Fibroblast of villous mesenchyme (primary cell): ENCODE results near the gene S100A8. TPM values are rescaled to one million over a fixed set of nuclear protein-coding genes. Genes with fewer than 3 reads are reported as not detected.

Experiments
- DNase-seq: peaks from one replicate; pipeline ENCODE4 v3.0.0-alpha.2; 2010; ENCODE audit warnings: low read depth
- H3K4me3 ChIP-seq: 2 replicates; pipeline ENCODE4 v1.5.1; 2011; ENCODE audit warnings: low read depth, mild to moderate bottlenecking, low read length
- total RNA-seq: library from RNA; depleted of rRNA; stranded (reverse); fragments of >200 nt; gene quantifications from 2 replicates; pipeline ENCODE4 v1.2.3, GENCODE V29; 2012
- TF ChIP-seq, protein P1 (sequence below): IDR thresholded peaks from 2 replicates; pipeline ENCODE4 v1.5.1; 2012; ENCODE audit warnings: low read depth, mild to moderate bottlenecking, low read length; ENCODE audit not compliant: insufficient read depth

S100A8 gene
- not detected in 2 replicates for total RNA-seq

GRCh38 chr1:153390938-153391710 lies at the start of gene S100A8:
Gene S100A8 (minus strand): TSS chr1:153391073. CDS start chr1:153390535, 538 bp downstream.
- H3K4me3 ChIP-seq: no peak within 1 kb of the TSS
- DNase-seq: no peak
- TF ChIP-seq, protein P1, sequence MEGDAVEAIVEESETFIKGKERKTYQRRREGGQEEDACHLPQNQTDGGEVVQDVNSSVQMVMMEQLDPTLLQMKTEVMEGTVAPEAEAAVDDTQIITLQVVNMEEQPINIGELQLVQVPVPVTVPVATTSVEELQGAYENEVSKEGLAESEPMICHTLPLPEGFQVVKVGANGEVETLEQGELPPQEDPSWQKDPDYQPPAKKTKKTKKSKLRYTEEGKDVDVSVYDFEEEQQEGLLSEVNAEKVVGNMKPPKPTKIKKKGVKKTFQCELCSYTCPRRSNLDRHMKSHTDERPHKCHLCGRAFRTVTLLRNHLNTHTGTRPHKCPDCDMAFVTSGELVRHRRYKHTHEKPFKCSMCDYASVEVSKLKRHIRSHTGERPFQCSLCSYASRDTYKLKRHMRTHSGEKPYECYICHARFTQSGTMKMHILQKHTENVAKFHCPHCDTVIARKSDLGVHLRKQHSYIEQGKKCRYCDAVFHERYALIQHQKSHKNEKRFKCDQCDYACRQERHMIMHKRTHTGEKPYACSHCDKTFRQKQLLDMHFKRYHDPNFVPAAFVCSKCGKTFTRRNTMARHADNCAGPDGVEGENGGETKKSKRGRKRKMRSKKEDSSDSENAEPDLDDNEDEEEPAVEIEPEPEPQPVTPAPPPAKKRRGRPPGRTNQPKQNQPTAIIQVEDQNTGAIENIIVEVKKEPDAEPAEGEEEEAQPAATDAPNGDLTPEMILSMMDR: no peak

GRCh38 chr1:153439273-153439672 lies 48.4 kb upstream of the S100A8 start:
- TF ChIP-seq, protein P1: no peak
- no peak for DNase-seq
- no peak overlapping the region for H3K4me3 ChIP-seq

DNA sequence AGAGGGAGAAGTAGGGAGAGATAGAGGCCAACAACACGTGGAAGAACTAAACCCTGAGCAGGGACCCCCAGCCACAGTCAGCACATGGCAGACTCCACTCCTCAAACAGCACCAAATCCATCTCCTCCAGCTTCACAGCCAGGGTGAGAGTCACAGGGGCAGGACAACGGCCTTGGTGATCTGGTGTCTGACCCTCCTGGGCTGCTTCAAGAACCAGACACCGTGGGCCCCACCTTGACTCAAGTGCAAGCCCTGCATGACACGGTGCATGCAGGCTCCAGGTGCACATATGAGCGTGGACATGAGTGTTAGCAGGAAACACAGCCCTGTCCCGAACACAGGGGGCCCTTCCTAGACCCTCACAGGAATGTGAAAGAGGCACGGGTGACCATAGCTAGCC lies 47.7 kb upstream of the S100A8 start:
- no peak overlapping the region for H3K4me3 ChIP-seq
- DNase-seq: no peak
- TF ChIP-seq, protein P1: no peak

DNA sequence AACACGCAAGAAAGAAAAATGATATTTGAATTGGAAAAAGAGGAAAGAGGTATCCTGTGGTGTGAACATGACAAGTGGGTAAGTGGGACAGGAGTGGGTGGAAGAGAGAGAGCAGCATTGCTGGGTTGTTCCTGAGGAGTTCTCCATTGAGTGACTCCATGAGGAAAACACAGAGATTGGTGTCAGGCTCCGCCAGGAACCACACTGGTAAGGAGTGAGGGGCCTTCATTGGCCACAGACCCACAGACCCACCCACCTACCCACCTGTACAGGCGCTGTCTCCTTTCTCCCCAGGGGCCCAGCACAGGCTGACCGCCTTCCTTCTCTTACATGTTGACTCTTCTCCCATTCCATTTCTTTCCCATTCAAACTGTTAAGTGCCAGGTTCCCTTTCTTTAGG lies 46.4 kb upstream of the S100A8 start:
- DNase-seq: no peak
- TF ChIP-seq, protein P1: no peak
- no peak overlapping the region for H3K4me3 ChIP-seq

GRCh38 chr1:153434746-153435455 lies 44.0 kb upstream of the S100A8 start:
- TF ChIP-seq, protein P1: no peak
- DNase-seq: no peak
- H3K4me3 ChIP-seq: no peak overlapping the region

GRCh38 chr1:153432874-153433681 lies 42.2 kb upstream of the S100A8 start:
- no peak overlapping the region for H3K4me3 ChIP-seq
- no peak for DNase-seq
- TF ChIP-seq, protein P1: no peak
